ENCODE data around the gene OR5C1.

GRCh38 chr9:122797316-122798063, 8.8 kb downstream of the OR5C1 start:
- TF ChIP-seq POLR2A (IDR thresholded peaks at IDR 0.05; ENCODE audit: low read depth, low read length) (no peak), TAF1 (IDR thresholded peaks at IDR 0.05; ENCODE audit: borderline replicate concordance, low read depth, low read length) (no peak)
